Activated CD8-positive, alpha-beta memory T cell treated with anti-CD3 and anti-CD28 coated beads, Interleukin-2, amount 10 ng/mL, durations not matched to agents 7 days and 5 days (primary cell): Measurements from ENCODE around the gene AMIGO2. TPM values are rescaled to one million over a fixed set of nuclear protein-coding genes. Genes with fewer than 3 reads are reported as not detected.

Experiments
- ATAC-seq: fragments of 150-1000 bp; cut with Tn5 transposase; one replicate; pipeline ENCODE4 v1.10.0; 2021; ENCODE audit warnings: moderate library complexity
- CTCF ChIA-PET: fragments of 350-600 bp; sonication (Branson Sonifier 250); formaldehyde crosslinking; loops from one replicate; lab custom pipeline; 2021; ENCODE audit warnings: antibody characterized with exemption; lab: Charles Lee
- DNase-seq: peaks from one replicate; pipeline ENCODE4 v3.0.0-alpha.2; 2020
- H3K27ac Mint-ChIP-seq: one replicate; pipeline ENCODE4 v1.8.0; 2021; ENCODE audit warnings: mild to moderate bottlenecking, mixed read lengths
- H3K27me3 Mint-ChIP-seq: one replicate; pipeline ENCODE4 v1.8.0; 2021; ENCODE audit warnings: mixed read lengths
- H3K36me3 Mint-ChIP-seq: one replicate; pipeline ENCODE4 v1.8.0; 2021; ENCODE audit warnings: mild to moderate bottlenecking, mixed read lengths
- H3K4me1 Mint-ChIP-seq: one replicate; pipeline ENCODE4 v1.8.0; 2021; ENCODE audit warnings: mixed read lengths
- H3K4me3 Mint-ChIP-seq: one replicate; pipeline ENCODE4 v1.8.0; 2021; ENCODE audit warnings: mild to moderate bottlenecking, moderate library complexity, mixed read lengths
- H3K9me3 Mint-ChIP-seq: one replicate; pipeline ENCODE4 v1.8.0; 2022; ENCODE audit warnings: low read depth, mixed read lengths
- total RNA-seq, 2 experiments: library from RNA; stranded (reverse); gene quantifications; one replicate each; pipeline ENCODE4 v1.2.3, GENCODE V29; 2021

The AMIGO2 gene
- total RNA-seq, 2 experiments from 2014 or later, result 11.6 to 14.2 TPM

DNA sequence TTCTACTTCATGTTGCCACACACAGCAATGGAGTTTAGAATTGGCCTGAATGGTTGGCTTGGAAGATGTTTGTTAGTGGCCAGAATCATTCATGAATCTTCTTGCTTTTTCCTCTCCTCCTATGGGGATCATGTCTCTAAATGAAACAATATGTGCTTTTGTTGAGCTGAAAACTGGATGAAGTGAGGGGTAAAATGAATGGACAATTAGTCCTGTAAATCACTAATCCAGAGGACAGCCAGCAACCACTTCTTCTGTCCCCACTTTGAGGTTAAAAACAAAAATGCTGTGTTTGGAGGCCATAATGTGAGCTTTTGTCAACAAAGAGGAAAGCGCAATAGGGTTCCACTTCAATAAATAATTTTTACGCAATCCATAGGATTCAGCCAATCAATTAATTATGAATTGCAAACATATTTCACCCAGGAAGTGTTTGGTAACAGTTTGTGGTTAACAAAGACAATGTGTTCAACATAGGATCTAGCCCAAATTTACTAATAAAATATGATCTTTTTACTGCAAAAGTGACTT lies 30.3 kb upstream of the AMIGO2 start:
- no peaks in the 10 kb centered on the region for H3K27me3 Mint-ChIP-seq
- ATAC-seq (no peak), DNase-seq (no peak)
- H3K4me3 Mint-ChIP-seq, result no peak overlapping the region
- CTCF ChIA-PET, result interaction anchor here (1.3 to 2.3 kb wide), 3 partner anchors 28 to 287 kb away, joined by 3 to 7 read pairs (median 5); partner anchors contain the start of gene PCED1B
- H3K27ac Mint-ChIP-seq, result no peak overlapping the region
- peaks cover 14% of the 10 kb centered on the region for H3K36me3 Mint-ChIP-seq
- H3K4me1 Mint-ChIP-seq, result peaks cover 36% of the 10 kb centered on the region
- H3K9me3 Mint-ChIP-seq, result no peaks in the 10 kb centered on the region

DNA sequence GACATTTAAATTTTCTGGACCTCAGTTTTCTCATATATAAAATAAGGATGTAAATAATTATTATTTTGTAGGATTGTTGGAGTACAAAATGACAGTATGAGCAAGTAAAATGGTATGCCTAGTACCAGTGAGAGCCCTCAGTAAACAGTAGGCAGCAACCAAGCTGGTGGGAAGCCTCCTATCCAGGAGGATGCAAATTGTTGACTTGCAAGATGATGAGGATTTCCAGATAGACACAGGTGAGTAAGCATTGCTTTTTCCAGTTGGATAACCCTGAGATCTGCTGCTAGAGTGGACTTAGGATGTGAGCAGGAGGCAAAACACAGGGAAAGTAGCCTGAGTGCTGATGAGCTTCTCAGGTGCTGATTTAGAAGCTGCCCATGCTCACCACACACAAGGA lies 28.2 kb upstream of the AMIGO2 start:
- H3K27ac Mint-ChIP-seq, result no peak overlapping the region
- H3K9me3 Mint-ChIP-seq, result no peaks in the 10 kb centered on the region
- H3K36me3 Mint-ChIP-seq, result peaks cover 13% of the 10 kb centered on the region
- no peak for DNase-seq
- no peak for ATAC-seq
- no peak overlapping the region for H3K4me3 Mint-ChIP-seq
- H3K27me3 Mint-ChIP-seq, result no peaks in the 10 kb centered on the region
- CTCF ChIA-PET, result interaction anchor here (1.2 kb wide), 1 partner anchor 290 kb away, joined by 3 read pairs; no protein-coding TSS in a partner anchor
- H3K4me1 Mint-ChIP-seq, result peaks cover 28% of the 10 kb centered on the region

DNA sequence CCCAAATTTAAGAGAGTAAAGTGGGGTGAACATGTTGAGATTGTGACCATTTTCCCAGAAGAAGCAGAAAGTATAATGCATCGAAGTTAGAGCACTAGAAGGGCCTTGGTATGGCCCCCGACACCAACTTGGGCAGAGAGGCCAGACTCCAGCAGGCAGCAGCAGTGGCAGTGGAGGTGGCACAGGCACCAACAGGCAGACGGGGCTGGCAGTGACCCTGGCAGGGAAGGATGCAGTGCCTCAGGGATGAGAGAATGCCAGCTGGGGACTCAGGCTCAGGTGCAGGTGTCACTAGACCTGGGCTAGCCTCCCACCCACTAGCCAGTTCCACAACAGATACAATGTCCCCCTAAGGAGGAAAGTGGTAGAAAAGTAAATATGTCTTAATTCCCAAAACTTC lies 27.7 kb upstream of the AMIGO2 start:
- H3K36me3 Mint-ChIP-seq, result peaks cover 13% of the 10 kb centered on the region
- DNase-seq (no peak), ATAC-seq (no peak)
- H3K27me3 Mint-ChIP-seq, result no peaks in the 10 kb centered on the region
- H3K4me1 Mint-ChIP-seq, result peaks cover 23% of the 10 kb centered on the region
- no peak overlapping the region for H3K4me3 Mint-ChIP-seq
- no peak overlapping the region for H3K27ac Mint-ChIP-seq
- no peaks in the 10 kb centered on the region for H3K9me3 Mint-ChIP-seq
- CTCF ChIA-PET, result no interaction called here

DNA sequence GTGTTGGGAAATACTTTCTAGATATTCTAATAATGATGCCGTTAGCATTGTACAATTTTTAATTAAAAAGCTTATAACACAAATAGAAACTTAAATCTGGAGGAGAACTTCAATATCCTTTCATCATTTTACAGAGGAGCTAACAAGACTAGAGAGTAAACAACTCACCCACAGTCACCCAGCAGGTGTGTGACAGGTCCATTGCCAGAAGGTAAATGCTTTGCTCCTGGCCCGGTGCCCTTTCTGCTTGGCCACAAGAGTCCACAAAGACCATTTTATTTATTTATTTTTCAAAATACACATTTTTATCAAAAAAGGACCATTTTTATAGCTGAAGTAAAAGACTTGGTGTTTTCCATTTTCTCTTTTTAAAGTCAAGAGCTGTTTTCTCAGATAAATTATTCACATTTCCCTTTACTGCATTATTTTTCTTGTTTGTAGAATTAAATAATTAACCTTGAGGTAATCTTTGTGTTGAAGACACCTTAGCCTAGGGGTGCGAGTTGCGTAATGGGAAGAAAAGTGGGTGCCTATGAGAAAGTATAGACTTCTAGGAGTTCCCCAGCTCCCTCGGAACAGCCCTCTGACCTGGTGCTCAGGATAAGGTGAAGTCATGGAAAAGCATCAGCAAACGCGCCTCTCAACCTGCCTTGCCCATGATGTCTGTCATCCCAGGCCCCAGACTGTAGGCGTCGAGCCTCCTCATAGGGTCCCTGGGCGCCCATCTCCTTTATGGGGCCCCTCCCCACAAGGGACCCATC lies 26.3 kb upstream of the AMIGO2 start:
- no peak overlapping the region for H3K4me3 Mint-ChIP-seq
- ATAC-seq (no peak), DNase-seq (no peak)
- no peak overlapping the region for H3K27ac Mint-ChIP-seq
- peaks cover 10% of the 10 kb centered on the region for H3K4me1 Mint-ChIP-seq
- peaks cover 13% of the 10 kb centered on the region for H3K36me3 Mint-ChIP-seq
- CTCF ChIA-PET, result no interaction called here
- H3K27me3 Mint-ChIP-seq, result no peaks in the 10 kb centered on the region
- H3K9me3 Mint-ChIP-seq, result no peaks in the 10 kb centered on the region

DNA sequence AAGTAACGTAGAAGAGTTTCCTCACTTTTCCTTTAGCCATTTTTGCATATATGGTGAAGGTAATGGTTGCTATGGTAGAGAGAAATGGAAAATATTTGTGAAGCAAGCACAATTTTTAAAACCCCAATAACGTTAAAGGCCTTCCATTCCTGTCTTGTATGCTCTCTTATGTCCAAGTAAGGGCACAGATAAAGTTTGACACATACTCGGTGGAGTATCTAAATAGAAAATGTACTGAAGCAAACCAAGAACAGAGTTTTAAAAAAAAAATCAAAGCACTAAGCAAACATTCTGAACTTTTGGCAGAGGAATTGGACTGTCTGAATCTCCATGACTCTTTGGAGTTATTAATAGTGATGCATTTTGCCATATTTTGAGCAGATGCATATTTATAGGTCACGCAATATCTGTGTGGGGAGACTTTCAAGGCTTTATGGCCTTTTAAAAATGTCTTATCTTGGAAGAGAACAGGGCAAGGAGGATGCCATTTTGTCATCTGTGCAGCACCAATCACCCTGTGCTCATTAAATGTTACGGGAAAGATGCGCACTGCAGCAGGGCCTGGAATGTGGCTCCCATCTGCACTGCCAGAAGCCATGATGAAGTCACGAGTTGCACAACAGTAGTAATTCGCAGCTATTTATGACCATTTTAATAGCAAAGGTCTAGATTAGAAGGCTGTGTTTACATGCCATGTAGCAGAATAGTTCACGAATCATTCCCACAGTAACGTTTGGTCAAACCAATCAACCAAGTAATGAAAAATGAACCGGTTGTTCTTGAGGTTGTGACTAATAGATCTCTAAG lies 23.3 kb upstream of the AMIGO2 start:
- Mint-ChIP-seq H3K4me1 (no peaks in the 10 kb centered on the region), H3K9me3 (no peaks in the 10 kb centered on the region), H3K36me3 (peaks cover 4% of the 10 kb centered on the region), H3K4me3 (no peak overlapping the region), H3K27me3 (no peaks in the 10 kb centered on the region), H3K27ac (no peak overlapping the region)
- CTCF ChIA-PET, result no interaction called here
- DNase-seq, result no peak
- ATAC-seq, result no peak

DNA sequence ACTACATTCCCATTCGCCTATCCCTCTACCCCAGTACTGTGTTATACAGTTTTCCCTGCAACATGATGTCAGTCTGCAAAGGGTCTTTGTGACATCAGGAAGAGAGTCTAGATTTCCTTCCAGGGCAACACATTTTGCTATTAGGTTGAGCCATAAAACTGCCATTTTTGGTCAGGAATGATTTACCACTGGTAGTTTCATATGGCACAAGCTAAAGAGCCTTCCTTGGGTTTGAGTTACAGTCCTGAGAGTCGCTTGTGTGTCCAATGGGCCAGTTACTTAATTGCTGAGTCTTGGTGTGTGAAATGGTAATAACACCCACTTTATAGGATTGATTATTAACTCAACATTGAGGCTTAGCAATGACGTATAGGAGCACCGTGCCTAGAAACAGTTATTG lies 22.6 kb upstream of the AMIGO2 start:
- Mint-ChIP-seq H3K36me3 (peaks cover 4% of the 10 kb centered on the region), H3K9me3 (no peaks in the 10 kb centered on the region), H3K27ac (no peak overlapping the region), H3K4me3 (no peak overlapping the region), H3K27me3 (no peaks in the 10 kb centered on the region), H3K4me1 (no peaks in the 10 kb centered on the region)
- no peak for ATAC-seq
- DNase-seq, result no peak
- CTCF ChIA-PET, result no interaction called here

DNA sequence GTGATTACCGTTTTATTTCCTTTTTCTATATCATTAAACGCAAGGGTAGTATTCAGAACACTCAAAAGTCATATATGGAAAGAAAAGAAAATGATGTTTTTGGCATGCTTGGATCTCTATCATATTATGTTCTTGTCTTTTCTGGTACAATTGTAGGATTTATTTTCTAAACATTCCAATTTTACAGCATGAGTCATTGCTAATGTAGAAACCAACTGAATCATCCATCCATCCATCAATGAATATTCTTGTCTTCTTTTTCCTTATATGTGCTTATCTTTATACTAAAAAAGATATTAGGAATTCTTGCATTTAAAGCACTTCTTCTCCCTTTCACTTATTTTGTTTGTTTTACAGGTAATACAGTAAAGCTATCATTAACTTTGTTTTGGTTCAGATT lies 20.4 kb upstream of the AMIGO2 start:
- Mint-ChIP-seq H3K9me3 (no peaks in the 10 kb centered on the region), H3K27ac (no peak overlapping the region), H3K36me3 (peaks cover 3% of the 10 kb centered on the region), H3K4me3 (no peak overlapping the region), H3K4me1 (peaks cover 7% of the 10 kb centered on the region), H3K27me3 (no peaks in the 10 kb centered on the region)
- CTCF ChIA-PET, result no interaction called here
- no peak for DNase-seq
- no peak for ATAC-seq

DNA sequence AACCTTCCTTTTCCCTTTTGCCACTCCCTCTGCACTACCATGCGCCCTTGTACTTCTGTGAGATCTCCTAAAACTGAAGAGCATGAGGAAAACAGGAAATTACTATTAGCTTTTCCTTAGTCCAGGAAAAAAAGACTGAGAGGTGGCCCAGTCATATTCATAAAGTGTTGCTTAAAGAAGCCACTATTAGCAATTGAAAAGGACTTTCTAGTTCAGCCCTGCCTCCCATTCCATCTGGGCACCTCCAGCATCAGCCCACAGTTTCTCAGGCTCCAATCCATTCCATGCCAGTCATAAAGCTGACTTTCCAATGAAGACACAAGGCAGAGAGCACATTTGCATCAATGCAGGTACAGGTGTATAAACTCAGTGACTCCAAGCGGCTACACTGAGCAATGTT lies 19.9 kb upstream of the AMIGO2 start:
- peaks cover 3% of the 10 kb centered on the region for H3K36me3 Mint-ChIP-seq
- no peak overlapping the region for H3K4me3 Mint-ChIP-seq
- H3K9me3 Mint-ChIP-seq, result no peaks in the 10 kb centered on the region
- peaks cover 8% of the 10 kb centered on the region for H3K4me1 Mint-ChIP-seq
- ATAC-seq, result no peak
- H3K27ac Mint-ChIP-seq, result no peak overlapping the region
- H3K27me3 Mint-ChIP-seq, result no peaks in the 10 kb centered on the region
- DNase-seq, result no peak
- CTCF ChIA-PET, result no interaction called here

DNA sequence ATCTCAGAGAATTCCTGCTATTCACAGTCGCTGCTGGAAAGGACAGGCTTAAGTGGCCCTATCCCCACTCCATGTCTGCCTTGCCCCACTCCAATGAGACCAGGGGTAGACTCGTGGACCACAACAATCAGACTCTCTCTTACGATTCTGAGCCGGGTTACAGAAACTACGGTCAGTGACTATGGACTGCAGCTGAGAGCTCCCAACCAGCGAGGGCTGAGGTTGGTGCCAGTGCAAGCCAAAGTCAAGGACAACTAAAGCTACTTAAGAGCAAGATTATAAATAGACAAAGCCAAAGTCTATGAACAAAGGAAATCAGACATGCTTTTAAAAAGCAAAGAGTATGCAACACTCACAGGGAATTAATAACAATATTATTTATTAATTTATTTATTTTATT lies 18.3 kb upstream of the AMIGO2 start:
- Mint-ChIP-seq H3K36me3 (peaks cover 7% of the 10 kb centered on the region), H3K27me3 (no peaks in the 10 kb centered on the region), H3K4me1 (peaks cover 8% of the 10 kb centered on the region), H3K27ac (no peak overlapping the region), H3K9me3 (no peaks in the 10 kb centered on the region), H3K4me3 (no peak overlapping the region)
- DNase-seq, result no peak
- ATAC-seq, result no peak
- CTCF ChIA-PET, result no interaction called here

DNA sequence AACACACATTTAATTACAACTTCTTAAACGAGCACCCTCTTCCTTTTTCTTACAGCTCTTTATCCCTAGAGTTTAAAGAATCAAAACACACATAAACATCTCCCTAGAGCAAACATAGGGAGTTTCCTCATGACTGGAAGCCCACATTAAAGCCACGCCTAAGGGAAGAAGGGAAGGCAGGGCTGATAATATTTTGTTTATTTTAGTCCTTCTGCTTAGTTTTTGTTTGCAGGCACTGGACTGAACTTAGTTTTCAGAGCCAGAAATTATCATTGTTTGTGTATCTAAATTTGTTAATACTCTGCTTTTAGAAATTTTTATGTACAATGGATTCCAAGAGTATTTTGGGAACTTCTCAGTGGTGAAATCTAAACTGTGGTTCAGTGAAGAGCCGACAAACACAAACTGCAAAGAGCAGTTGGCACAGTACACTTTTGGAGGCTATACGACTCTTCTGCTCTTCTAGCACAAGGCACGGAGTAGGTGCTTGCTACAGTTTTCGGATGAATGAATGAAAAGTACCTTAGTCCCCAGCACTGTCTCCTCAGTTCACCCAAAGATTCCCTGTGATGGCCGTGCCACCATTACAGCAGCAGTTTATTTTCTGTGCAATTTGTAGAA lies 17.6 kb upstream of the AMIGO2 start:
- no peak overlapping the region for H3K4me3 Mint-ChIP-seq
- no peaks in the 10 kb centered on the region for H3K9me3 Mint-ChIP-seq
- H3K36me3 Mint-ChIP-seq, result peaks cover 10% of the 10 kb centered on the region
- CTCF ChIA-PET, result no interaction called here
- ATAC-seq (no peak), DNase-seq (no peak)
- H3K27me3 Mint-ChIP-seq, result no peaks in the 10 kb centered on the region
- peaks cover 8% of the 10 kb centered on the region for H3K4me1 Mint-ChIP-seq
- no peak overlapping the region for H3K27ac Mint-ChIP-seq

DNA sequence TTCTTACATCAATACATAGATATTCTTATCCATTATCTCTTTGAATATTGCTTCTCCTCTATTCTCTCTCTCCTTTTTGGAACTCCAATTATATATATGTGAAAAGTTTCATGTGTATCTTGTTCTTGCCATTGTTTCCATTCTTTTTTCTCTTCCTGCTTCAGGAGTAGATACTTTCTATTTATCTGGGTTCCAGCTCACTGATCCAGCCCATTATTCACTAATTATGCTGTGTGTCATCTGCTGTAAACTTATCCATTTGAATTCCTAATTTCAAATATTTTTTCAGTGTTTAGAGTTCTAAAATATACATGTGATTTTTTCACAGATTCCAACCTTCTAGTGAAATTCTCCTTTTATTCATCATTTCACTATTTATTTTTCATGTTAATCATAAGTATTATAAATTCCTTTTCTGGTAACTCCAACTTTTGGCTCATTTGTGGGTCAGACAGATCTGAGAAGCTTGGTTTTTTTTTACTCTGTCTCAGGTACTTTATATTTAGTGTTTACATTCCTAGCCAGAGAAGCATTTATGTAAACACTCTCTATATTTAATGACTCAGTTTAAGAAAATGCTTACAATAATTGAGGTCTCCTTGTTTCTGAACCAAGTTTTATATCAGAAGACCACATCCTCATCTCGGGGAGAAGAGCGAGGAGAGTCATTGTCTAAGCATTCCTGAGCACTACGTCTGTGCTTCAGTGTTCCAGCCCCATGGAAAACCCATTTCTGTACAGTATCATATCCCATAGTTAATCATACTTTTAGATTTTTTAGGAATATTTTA lies 15.9 kb upstream of the AMIGO2 start:
- Mint-ChIP-seq H3K27me3 (no peaks in the 10 kb centered on the region), H3K9me3 (no peaks in the 10 kb centered on the region), H3K4me1 (peaks cover 8% of the 10 kb centered on the region), H3K27ac (no peak overlapping the region), H3K4me3 (no peak overlapping the region), H3K36me3 (peaks cover 17% of the 10 kb centered on the region)
- CTCF ChIA-PET, result interaction anchor here (0.7 kb wide), 2 partner anchors 42 to 815 kb away, joined by 3 read pairs; no protein-coding TSS in a partner anchor
- no peak for DNase-seq
- no peak for ATAC-seq

DNA sequence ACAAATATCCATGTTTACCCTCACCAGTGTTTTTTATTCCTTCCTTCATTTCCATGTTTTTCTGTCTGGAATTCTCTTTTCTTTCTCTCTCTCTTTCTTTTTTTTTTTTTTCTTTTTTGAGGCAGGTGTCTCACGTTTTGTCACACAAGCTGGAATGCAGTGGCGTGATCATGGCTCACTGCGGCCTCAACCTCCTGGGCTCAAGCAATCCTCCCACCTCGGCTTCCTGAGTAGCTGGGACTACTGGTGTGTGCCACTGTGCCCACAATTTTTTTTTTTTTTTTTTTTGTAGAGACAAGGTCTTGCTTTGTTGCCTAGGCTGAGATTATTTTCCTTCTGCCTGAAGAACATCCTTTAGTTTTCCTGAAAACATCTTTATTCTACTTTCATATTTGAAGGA lies 15.0 kb upstream of the AMIGO2 start:
- no peak for ATAC-seq
- no peak overlapping the region for H3K27ac Mint-ChIP-seq
- CTCF ChIA-PET, result interaction anchor here (0.7 kb wide), 2 partner anchors 41 to 816 kb away, joined by 3 read pairs; no protein-coding TSS in a partner anchor

DNA sequence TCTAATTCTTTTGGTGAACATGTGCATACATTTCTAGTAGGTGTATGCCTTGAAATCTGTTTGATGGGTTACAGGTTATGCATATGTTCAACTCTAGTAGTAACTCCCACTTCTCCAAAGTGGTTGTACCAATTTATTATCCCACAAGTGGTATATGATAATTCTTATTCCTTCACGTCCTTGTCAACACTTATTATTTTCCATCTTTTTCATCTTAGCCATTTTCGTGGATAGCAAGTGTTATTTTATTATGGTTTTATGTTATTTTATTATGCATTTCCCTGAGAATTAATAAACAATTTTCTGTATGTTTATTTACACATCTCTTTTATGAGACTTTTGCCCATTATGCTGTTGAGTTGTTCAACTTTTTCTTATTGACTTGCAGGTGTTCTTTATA lies 11.2 kb upstream of the AMIGO2 start:
- ATAC-seq, result no peak
- Mint-ChIP-seq H3K27ac (no peak overlapping the region), H3K4me3 (no peak overlapping the region), H3K9me3 (peaks cover 4% of the 10 kb centered on the region), H3K4me1 (peaks cover 13% of the 10 kb centered on the region), H3K36me3 (peaks cover 27% of the 10 kb centered on the region), H3K27me3 (no peaks in the 10 kb centered on the region)
- DNase-seq, result no peak
- CTCF ChIA-PET, result no interaction called here

More for the DNA sequence above, 15.0 kb upstream of the AMIGO2 start:
- DNase-seq, result no peak
- H3K4me3 Mint-ChIP-seq, result no peak overlapping the region
- peaks cover 8% of the 10 kb centered on the region for H3K4me1 Mint-ChIP-seq
- H3K36me3 Mint-ChIP-seq, result peaks cover 23% of the 10 kb centered on the region
- H3K27me3 Mint-ChIP-seq, result no peaks in the 10 kb centered on the region
- H3K9me3 Mint-ChIP-seq, result peaks cover 2% of the 10 kb centered on the region
